GM12874 (cell line): ENCODE results near the gene TACC2.

Experiments
- CTCF ChIP-seq: IDR thresholded peaks from 2 replicates; pipeline ENCODE4 v1.5.1; 2011; ENCODE audit warnings: low read depth, mild to moderate bottlenecking, control low read depth, low read length, moderate library complexity; ENCODE audit not compliant: insufficient read depth

TACC2 gene

GRCh38 chr10:122112625-122113160, 123.7 kb downstream of the TACC2 start:
- TF ChIP-seq CTCF = no peak

- 0 out of 2 replicates have a peak, but pooled peaks have one; percentile 19 for TF ChIP-seq CTCF
Observed at GRCh38 chr10:122113161-122113944, 124.4 kb downstream of the TACC2 start.

- TF ChIP-seq CTCF = no peak
Observed at GRCh38 chr10:122113945-122114747, 125.2 kb downstream of the TACC2 start.

GRCh38 chr10:122115874-122116273, 126.9 kb downstream of the TACC2 start:
- TF ChIP-seq CTCF = no peak

- TF ChIP-seq CTCF = no peak
Observed at GRCh38 chr10:122116331-122116730, 127.4 kb downstream of the TACC2 start.

GRCh38 chr10:122117475-122117874, 128.5 kb downstream of the TACC2 start:
- no peak for TF ChIP-seq CTCF

GRCh38 chr10:122120008-122120744, 131.2 kb downstream of the TACC2 start:
- no peak for TF ChIP-seq CTCF
